CD14-positive monocyte (primary cell): ENCODE data around the gene CCNJL. TPM values are rescaled to one million over a fixed set of nuclear protein-coding genes. Genes with fewer than 3 reads are reported as not detected.

Source experiments
- DNase-seq, 3 donors: peaks; one replicate each; pipeline ENCODE4 v3.0.0-alpha.2; 2011 to 2022
- H2AFZ ChIP-seq: 2 replicates; pipeline ENCODE4 v1.6.0; 2012; ENCODE audit warnings: mild to moderate bottlenecking, low read depth, low read length, inconsistent platforms; ENCODE audit not compliant: insufficient read depth, poor library complexity, severe bottlenecking
- H3K27ac ChIP-seq, 2 donors: 1 replicate in 1 of 2; 2 replicates in 1 of 2; pipeline ENCODE4 v1.5.1; 2012 to 2013; ENCODE audit warnings: low read length in 2 of 2, control low read depth in 1 of 2, inconsistent platforms in 1 of 2, low read depth in 1 of 2, mild to moderate bottlenecking in 1 of 2
- H3K27me3 ChIP-seq, 2 donors: one replicate each; pipeline versions ENCODE4 v1.6.0 to v1.6.1; 2011 to 2013; ENCODE audit warnings: low read length in 2 of 2; ENCODE audit not compliant: control insufficient read depth in 2 of 2, insufficient read depth in 2 of 2
- H3K36me3 ChIP-seq, 2 donors: replicated peaks in 1 of 2; 1 replicate in 1 of 2; 2 replicates in 1 of 2; pipeline versions ENCODE4 v1.5.1 to v1.6.1; 2012 to 2013; ENCODE audit warnings: low read length in 2 of 2, control low read depth in 1 of 2, inconsistent platforms in 1 of 2, mild to moderate bottlenecking in 1 of 2; ENCODE audit not compliant: insufficient read depth in 2 of 2, control insufficient read depth in 1 of 2
- H3K4me1 ChIP-seq, 2 donors: 1 replicate in 1 of 2; 2 replicates in 1 of 2; pipeline versions ENCODE4 v1.5.1 to v1.6.1; 2012 to 2013; ENCODE audit warnings: low read length in 2 of 2, control low read depth in 1 of 2, inconsistent platforms in 1 of 2, mild to moderate bottlenecking in 1 of 2, moderate library complexity in 1 of 2; ENCODE audit not compliant: insufficient read depth in 2 of 2, control insufficient read depth in 1 of 2
- H3K4me2 ChIP-seq: replicated peaks from 2 replicates; pipeline ENCODE3; 2012; ENCODE audit warnings: low read length, moderate library complexity, mild to moderate bottlenecking; ENCODE audit not compliant: poor library complexity, severe bottlenecking; ENCODE audit errors: extremely low read depth
- H3K4me3 ChIP-seq, 3 experiments: fragments of 200-600 bp in 1 of 3; sonication (generic) in 1 of 3; replicated peaks in 1 of 3; 1 replicate in 2 of 3; 2 replicates in 1 of 3; pipeline ENCODE4 v1.5.1; 2011 to 2013; ENCODE audit warnings: low read length in 3 of 3, mild to moderate bottlenecking in 3 of 3, control low read depth in 2 of 3, low read depth in 2 of 3, inconsistent platforms in 1 of 3, moderate library complexity in 1 of 3
- H3K79me2 ChIP-seq: 2 replicates; pipeline ENCODE4 v1.6.0; 2012; ENCODE audit warnings: mild to moderate bottlenecking, control low read depth, inconsistent platforms, low read length, moderate library complexity; ENCODE audit not compliant: insufficient read depth
- H3K9ac ChIP-seq: 2 replicates; pipeline ENCODE4 v1.6.0; 2017; ENCODE audit warnings: low read length, mild to moderate bottlenecking; ENCODE audit not compliant: insufficient read depth, poor library complexity, severe bottlenecking
- H3K9me3 ChIP-seq, 2 donors: replicated peaks in 1 of 2; 1 replicate in 1 of 2; 2 replicates in 1 of 2; pipeline versions ENCODE4 v1.5.1 to v1.6.1; 2012 to 2013; ENCODE audit warnings: low read length in 2 of 2, control low read depth in 1 of 2; ENCODE audit not compliant: control insufficient read depth in 1 of 2, insufficient read depth in 1 of 2
- H4K20me1 ChIP-seq: 2 replicates; pipeline ENCODE4 v1.6.0; 2012; ENCODE audit warnings: mild to moderate bottlenecking, low read length, control low read depth, moderate library complexity; ENCODE audit not compliant: insufficient read depth
- H3K27ac Mint-ChIP-seq, 7 donors: one replicate each; pipeline ENCODE4 v1.8.0; 2020; ENCODE audit warnings: mild to moderate bottlenecking in 7 of 7, mixed read lengths in 7 of 7, moderate library complexity in 6 of 7, inconsistent platforms in 2 of 7
- H3K27me3 Mint-ChIP-seq, 3 donors: one replicate each; pipeline ENCODE4 v1.8.0; 2021 to 2022; ENCODE audit warnings: low read depth in 3 of 3, mild to moderate bottlenecking in 3 of 3, mixed read lengths in 3 of 3, moderate library complexity in 3 of 3, inconsistent platforms in 1 of 3
- H3K36me3 Mint-ChIP-seq, 2 donors: one replicate each; pipeline ENCODE4 v1.8.0; 2020; ENCODE audit warnings: mixed read lengths in 2 of 2, inconsistent platforms in 1 of 2, mild to moderate bottlenecking in 1 of 2
- H3K4me1 Mint-ChIP-seq: one replicate; pipeline ENCODE4 v1.8.0; 2020; ENCODE audit warnings: mild to moderate bottlenecking, mixed read lengths
- H3K4me3 Mint-ChIP-seq, 2 donors: one replicate each; pipeline ENCODE4 v1.8.0; 2020; ENCODE audit warnings: mild to moderate bottlenecking in 2 of 2, mixed read lengths in 2 of 2, moderate library complexity in 1 of 2
- H3K9me3 Mint-ChIP-seq, 7 donors: one replicate each; pipeline ENCODE4 v1.8.0; 2020 to 2022; ENCODE audit warnings: mixed read lengths in 7 of 7, mild to moderate bottlenecking in 6 of 7, moderate library complexity in 6 of 7, inconsistent platforms in 2 of 7
- WGBS: methylation state at CpG from one replicate; pipeline ENCODE4 v1.1.5; 2013; ENCODE audit warnings: missing lambda C conversion rate; ENCODE audit not compliant: insufficient coverage; 5-methylcytosine and 5-hydroxymethylcytosine counted together
- intact Hi-C, 2 donors: fragments of 100-400 bp; cut with micrococcal nuclease; formaldehyde crosslinking; loops; one replicate each; pipeline versions ENCODE4 v1.15.0 to v1.15.1; 2023
- polyA plus RNA-seq, 3 donors: library from polyadenylated mRNA; depleted of rRNA in 1 of 3; unstranded in 2 of 3; stranded (reverse) in 1 of 3; fragments of 300-500 nt in 2 of 3; fragments of >200 nt in 1 of 3; fragmentation: Illumina TruSeq in 2 of 3; gene quantifications; 1 replicate in 2 of 3; 2 replicates in 1 of 3; pipeline ENCODE4 v1.2.3, GENCODE V29; 2012 to 2021
- TF ChIP-seq, protein P1 (sequence below): fragments of 200-600 bp; IDR thresholded peaks from one replicate; pipeline ENCODE4 v1.8.0; 2022; ENCODE audit warnings: antibody characterized with exemption, mild to moderate bottlenecking

CCNJL gene
- polyA plus RNA-seq, 3 donors = 0.03 TPM; not detected in 2

DNA sequence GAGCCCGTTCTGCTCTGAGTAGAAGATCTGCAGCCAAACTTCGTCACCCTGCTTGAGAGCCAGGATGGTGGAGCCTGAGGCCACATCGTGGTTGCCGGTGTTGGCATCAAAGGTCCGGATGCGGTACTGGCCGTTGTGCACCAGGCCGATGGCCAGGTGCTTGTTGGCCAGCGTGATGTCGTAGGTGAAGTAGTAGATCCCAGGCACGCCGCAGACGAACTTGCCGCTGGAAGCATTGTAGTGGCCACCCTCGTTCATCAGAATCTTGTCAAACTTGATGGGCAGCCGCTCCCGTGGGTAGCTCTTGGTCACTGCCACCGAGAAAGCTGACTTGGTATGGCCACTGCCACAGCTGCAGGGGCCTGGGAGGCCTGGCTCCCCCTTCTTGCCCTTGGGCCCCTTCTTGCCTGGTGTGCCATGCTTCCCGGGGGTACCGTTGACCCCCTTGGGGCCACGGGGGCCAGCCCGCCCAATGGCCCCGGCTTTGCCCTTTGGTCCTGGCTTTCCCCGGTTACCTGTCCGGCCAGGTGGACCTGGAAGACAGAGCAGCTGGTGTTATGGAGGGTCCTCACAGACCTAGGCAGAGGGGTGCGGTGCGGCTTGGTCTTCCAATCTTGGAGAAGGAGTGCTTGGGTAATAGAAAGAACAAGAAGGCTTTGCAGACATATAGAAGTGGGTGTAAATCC is 37.0 kb upstream of the CCNJL start:
- Histone ChIP-seq H3K27me3 (no peaks in the 10 kb centered on the region), H3K9me3 (no peaks in the 10 kb centered on the region), H3K4me2 (no peak overlapping the region), H3K27ac (no peak overlapping the region), H4K20me1 (no peaks in the 10 kb centered on the region), H3K9ac (no peak overlapping the region), H3K4me3 (no peak overlapping the region), H3K36me3 (no peaks in the 10 kb centered on the region), H2AFZ (no peak overlapping the region), H3K4me1 (no peaks in the 10 kb centered on the region), H3K79me2 (no peaks in the 10 kb centered on the region)
- intact Hi-C loops = loop anchor here (5.0 to 10.0 kb wide), 2 partner anchors 105 to 327 kb away; no protein-coding TSS in a partner anchor
- TF ChIP-seq, protein P1, sequence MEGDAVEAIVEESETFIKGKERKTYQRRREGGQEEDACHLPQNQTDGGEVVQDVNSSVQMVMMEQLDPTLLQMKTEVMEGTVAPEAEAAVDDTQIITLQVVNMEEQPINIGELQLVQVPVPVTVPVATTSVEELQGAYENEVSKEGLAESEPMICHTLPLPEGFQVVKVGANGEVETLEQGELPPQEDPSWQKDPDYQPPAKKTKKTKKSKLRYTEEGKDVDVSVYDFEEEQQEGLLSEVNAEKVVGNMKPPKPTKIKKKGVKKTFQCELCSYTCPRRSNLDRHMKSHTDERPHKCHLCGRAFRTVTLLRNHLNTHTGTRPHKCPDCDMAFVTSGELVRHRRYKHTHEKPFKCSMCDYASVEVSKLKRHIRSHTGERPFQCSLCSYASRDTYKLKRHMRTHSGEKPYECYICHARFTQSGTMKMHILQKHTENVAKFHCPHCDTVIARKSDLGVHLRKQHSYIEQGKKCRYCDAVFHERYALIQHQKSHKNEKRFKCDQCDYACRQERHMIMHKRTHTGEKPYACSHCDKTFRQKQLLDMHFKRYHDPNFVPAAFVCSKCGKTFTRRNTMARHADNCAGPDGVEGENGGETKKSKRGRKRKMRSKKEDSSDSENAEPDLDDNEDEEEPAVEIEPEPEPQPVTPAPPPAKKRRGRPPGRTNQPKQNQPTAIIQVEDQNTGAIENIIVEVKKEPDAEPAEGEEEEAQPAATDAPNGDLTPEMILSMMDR = no peak
- H3K9me3 Mint-ChIP-seq = peaks cover 0 to 3% (median 0%) of the 10 kb centered on the region in 7 donors
- no peak overlapping the region for H3K4me3 Mint-ChIP-seq
- no peaks in the 10 kb centered on the region for H3K36me3 Mint-ChIP-seq
- H3K27ac Mint-ChIP-seq = no peak overlapping the region
- no peaks in the 10 kb centered on the region for H3K27me3 Mint-ChIP-seq
- no peak for DNase-seq
- WGBS = 93% methylated on average over 22 of the region's 27 CpGs
- peaks cover 2% of the 10 kb centered on the region for H3K4me1 Mint-ChIP-seq

DNA sequence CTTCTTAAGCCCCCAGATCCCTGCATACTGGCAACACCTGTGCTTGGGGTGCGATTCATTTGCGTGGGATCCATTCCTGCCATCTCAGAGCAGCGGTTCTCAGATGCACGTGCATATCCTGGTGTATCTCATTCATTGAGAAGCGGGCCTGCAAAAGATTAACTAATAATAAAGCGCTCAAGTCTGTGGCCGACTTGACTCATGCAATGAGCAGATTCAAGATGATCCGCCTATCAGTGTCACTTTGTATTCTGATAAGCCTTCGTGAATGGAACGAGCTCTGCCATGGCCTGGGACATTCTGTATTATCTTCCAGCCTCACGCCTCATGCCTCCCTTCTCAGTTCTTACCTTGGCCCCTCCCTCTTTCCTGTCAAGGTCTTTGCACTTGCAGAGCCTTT is 35.7 kb upstream of the CCNJL start:
- Mint-ChIP-seq H3K27me3 (peaks cover 0 to 5% (median 0%) of the 10 kb centered on the region in 3 donors), H3K36me3 (no peaks in the 10 kb centered on the region), H3K9me3 (peaks cover 0 to 3% (median 0%) of the 10 kb centered on the region in 7 donors), H3K27ac (no peak overlapping the region), H3K4me1 (peaks cover 2% of the 10 kb centered on the region), H3K4me3 (no peak overlapping the region)
- Histone ChIP-seq H3K36me3 (no peaks in the 10 kb centered on the region), H3K27me3 (no peaks in the 10 kb centered on the region), H3K27ac (no peak overlapping the region), H3K4me3 (no peak overlapping the region), H3K4me2 (no peak overlapping the region), H3K4me1 (no peaks in the 10 kb centered on the region), H3K9ac (no peak overlapping the region), H4K20me1 (no peaks in the 10 kb centered on the region), H2AFZ (no peak overlapping the region), H3K79me2 (no peaks in the 10 kb centered on the region), H3K9me3 (no peaks in the 10 kb centered on the region)
- 93% methylated on average over 11 of the region's 11 CpGs for WGBS
- intact Hi-C loops = loop anchor here (1.0 to 10.0 kb wide), 3 partner anchors 103 to 326 kb away; no protein-coding TSS in a partner anchor
- TF ChIP-seq, protein P1 = no peak
- no peak for DNase-seq
